GM18499 (cell line): ENCODE measurements around the gene CNTNAP5.

Source experiments
- ATAC-seq: cut with Tn5 transposase; IDR thresholded peaks from one replicate; pipeline ENCODE4 v1.9.1; 2021; ENCODE audit warnings: moderate number of reproducible peaks; ENCODE audit not compliant: insufficient read depth, unreplicated experiment

Gene CNTNAP5

DNA sequence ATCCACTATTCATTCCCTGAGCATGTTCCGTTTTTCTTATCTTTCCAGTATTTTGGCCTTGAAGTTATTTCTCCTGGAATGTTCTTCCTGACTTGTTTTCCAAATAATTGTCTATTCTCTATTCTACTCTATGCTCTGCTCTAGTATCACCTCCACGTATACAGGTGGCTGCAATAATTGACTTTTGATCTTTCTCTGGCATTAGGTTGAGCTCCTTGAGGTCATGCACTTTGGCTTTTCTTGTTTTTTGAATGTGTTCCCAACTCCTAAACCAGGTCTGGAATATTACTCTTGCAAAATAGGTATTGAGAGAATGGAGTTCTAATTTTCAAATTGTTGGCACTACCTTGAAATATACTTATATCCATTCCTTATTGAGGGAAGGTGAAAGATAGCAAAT lies 550.4 kb downstream of the CNTNAP5 start:
- ATAC-seq: no peak

DNA sequence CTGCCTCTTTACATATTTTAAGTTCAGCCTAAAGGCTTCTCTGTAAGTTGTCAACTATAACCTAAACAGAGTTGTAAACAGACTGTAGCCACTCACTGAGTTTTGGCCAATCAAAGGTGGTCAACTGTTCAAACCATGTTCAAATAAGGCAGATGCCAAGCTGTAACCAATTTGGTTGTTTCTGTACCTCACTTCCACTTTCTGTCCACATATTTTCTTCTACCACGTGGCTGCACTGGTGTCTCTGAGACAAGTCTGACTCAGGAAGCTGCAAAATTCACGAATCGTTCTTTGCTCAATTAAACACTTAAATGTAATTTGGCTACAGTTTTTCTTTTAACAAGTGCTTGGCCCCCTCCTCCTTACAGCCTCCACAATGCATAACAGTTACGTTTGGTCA lies 555.2 kb downstream of the CNTNAP5 start:
- no peak for ATAC-seq

DNA sequence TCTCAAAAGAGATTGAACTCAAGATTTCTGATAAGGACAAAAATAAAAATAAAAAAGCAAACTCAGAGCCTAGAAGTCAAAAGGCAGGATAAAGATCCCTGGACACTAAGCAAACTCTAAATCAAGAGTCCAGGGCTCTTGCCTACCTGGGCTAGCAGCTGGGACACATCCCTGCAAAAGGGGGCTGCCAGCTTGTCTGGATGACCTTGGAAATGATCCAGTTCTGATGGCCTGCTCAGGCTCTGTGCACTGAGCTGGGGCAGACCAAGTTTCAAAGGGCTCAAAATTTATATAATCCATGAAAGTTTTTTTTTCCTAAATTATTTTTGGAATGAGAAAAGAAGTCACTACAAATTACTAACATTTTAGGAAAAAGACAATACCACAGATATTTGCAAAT lies 557.3 kb downstream of the CNTNAP5 start:
- no peak for ATAC-seq

DNA sequence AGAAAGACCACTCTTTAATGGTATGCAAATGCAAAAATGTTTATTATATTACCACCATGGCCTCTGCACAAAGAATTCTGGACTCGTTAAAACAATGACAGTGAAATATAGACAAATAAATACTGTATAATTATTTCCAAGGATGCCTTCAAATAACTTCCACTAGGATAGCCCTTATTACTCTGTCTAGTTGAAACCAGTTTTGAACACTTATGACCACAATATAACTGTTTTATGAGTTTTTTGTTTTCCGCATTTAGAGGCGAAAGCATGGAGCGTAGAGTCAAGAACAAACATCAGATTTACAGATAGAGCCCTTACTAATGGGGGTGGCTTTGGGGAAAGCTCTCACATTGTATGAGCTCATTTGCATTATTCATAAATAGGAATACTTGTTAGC lies 559.5 kb downstream of the CNTNAP5 start:
- no peak for ATAC-seq

DNA sequence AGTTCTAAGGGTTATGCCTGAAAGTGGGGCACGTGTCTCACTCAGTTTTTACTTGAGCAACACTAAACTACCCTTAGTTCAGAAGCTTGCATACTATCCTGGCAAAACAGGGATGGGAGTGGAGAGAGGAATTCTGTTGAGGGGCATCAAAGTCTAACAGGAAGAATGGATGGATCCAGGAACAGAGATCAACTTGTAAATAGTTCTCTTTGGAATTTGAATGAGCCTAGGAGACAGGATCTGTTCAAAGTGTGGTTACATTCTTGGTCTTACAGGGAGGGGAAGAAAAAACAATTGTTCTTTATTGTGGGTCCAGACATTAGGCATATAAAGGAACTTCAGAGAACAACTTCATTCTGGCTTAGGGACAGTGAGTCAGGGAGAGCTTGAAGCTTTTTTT lies 560.2 kb downstream of the CNTNAP5 start:
- ATAC-seq: no peak

DNA sequence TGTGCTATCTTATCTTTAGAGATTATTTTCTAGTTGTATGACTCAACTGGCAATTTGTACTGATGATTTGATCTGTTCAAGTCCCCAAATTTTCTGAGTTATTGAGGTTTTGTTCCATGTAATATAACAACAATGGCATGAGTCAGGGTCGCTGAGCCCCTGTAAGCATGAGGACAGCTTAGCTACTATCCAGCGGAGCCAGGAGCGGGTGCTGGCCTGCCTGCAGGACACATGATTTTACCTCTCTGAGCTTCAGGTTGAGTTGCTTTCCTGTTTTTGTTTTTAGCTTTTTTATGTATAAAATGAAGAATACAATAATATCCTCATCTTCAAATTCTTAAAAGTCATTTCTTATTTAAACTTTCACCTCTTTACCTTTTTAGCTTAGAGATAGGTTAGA lies 561.1 kb downstream of the CNTNAP5 start:
- no peak for ATAC-seq

DNA sequence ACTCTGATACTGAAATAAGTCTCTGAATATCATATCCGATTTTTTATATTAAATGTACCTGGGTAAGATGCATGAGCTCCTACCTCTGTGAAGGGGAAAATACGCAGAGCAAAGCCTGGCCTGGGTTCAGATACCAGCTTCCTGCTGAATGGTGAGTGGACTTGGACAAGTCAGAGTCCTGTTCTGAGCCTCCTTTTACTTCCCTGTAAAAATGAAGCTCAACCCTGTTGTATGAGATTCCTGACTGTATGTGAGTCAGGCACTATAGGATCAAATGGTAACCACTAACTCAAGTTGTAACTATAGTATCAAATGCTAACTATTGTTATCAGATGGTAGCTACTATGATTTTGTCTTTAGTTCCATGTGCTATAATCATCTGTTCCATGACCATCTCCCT lies 561.7 kb downstream of the CNTNAP5 start:
- ATAC-seq: no peak

DNA sequence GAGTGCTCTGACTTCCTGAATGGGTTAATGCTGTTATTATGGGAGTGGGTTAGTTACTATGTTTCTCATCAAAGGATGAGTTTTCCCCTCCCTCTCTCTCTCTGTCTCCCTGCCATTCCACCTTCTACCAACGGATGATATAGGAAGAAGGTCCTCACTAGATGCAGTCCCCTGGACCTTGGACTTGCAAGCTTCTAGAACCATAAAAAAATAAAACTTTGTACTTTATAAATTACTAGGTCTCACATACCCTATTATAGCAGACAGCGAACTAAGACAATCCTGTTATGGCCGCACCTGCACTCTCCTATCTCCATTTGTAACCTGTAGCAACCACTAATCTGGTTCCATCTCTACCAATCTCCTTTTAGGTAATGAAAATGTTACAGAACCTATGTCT lies 564.9 kb downstream of the CNTNAP5 start:
- ATAC-seq: no peak

DNA sequence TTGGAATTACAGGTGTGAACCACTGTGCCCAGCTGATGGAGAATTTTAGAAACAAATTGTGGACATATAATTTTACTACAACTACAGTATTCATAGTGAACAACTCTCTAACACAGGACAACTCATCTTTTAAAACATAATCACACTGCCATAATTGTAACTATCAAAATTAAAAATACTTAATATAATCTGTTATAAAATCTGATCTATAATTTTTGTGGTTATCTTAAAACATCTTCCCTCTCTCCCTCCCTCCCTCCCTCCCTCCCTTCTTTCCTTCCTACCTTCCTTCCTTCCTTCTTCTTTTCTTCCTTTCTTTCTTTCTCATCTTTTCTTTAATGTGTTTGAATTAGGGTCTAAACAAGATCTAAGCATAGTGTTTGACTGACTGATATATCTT lies 577.7 kb downstream of the CNTNAP5 start:
- ATAC-seq: no peak

DNA sequence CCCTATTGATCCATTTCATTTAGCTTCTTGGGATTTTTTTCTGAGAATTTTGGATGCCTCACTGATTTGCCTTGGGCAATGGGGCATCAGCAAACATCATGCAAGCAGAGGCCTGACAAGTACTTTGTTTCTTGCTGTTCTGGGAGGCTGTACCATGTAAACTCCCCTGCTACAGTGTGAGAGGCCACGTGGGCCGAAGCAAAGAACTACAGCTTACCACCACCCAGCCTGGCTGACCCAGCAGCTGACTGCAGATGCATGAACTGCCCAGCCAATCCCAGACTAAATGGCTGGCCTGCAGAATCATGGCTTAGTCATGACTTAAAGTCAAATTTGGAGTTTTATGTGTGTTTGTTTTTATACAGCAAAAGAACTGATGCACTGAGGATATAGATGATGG lies 579.9 kb downstream of the CNTNAP5 start:
- no peak for ATAC-seq

DNA sequence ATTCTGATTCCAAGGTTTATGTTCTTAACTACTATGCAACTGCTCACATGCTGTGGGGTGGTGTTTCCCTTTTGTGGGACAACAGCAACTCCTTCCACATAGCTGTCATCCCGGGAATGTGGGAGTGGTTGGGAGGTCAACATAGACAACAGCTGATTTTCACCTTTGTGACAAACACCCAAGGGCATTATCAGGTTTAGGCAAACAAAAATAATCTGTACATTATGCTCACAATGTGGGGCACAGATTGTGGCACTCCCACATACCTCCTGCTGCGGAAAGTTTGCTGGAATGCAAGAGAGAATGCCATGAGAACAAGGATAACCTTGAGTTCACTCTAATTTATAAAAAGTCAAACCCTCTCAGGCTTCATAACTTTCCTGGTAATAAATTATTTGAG lies 582.6 kb downstream of the CNTNAP5 start:
- ATAC-seq: no peak

DNA sequence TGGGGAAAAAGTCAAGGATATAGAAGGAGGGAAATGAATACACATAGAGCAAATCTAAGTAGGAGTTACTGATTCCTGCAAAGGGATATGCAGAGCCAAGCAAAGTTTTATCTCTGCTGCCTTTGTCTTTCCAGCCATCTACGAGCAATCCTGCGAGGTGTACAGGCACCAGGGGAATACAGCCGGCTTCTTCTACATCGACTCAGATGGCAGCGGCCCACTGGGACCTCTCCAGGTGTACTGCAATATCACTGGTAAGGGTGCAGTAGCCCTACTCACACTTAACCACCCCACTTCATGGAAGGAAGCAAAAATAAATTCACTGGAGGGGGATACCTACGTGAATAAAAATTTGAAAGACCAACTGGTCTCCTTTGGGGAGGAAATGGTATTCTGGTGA lies 584.6 kb downstream of the CNTNAP5 start:
- no peak for ATAC-seq

DNA sequence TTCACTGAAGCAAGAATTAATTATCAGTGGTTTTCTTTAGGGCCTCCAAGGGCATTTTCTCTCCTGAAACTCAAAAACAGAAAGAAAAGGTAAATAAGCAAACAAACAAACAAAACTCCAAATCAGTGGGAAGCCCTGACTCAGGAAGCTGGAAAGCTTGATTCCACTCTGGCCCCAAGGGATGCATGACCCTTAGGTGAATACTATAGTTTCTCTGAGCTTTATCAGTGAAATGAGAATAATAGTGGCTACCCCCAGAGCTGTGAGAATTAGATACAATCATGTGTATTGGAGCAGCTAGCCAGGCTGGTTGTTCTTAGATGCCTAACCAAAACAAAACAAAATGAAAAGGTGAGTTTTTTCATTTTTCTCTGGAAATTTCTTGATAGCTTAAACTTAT lies 585.1 kb downstream of the CNTNAP5 start:
- ATAC-seq: no peak

DNA sequence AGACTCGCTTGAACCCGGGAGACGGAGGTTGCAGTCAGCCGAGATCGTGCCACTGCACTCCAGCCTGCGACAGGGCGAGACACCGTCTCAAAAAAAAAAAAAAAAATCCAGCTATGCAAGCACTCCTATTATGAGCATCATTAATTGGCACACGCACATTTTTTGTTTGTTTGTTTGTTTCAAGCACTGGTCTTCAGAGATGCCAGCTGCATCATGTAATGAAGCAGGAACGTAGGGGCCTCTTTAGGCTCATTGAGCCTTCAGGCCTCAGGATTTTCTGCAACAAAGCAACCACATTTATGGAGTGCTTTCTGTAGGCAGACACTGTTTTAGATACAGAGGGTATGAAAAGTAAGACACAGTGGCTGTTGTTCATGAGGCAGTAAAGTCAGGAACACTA lies 585.8 kb downstream of the CNTNAP5 start:
- no peak for ATAC-seq

DNA sequence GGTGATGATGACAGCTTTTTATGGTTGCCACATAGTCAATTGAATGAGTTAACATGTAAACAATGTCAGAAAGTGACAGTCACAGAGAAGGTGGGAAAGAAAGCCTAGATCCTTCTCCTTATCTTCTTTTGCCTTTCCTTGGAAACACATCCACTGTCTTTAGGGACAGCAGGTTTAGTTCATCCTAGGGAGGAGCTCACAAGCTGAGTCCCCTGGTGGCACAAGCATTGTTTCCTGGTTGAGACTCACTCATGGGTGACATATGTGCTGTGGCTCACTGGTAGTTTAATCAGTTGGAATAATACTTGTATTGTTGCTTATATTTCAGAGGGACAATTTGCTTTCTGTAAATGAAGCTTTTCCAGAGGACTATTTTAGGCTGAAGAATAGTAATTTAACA lies 598.5 kb downstream of the CNTNAP5 start:
- no peak for ATAC-seq

DNA sequence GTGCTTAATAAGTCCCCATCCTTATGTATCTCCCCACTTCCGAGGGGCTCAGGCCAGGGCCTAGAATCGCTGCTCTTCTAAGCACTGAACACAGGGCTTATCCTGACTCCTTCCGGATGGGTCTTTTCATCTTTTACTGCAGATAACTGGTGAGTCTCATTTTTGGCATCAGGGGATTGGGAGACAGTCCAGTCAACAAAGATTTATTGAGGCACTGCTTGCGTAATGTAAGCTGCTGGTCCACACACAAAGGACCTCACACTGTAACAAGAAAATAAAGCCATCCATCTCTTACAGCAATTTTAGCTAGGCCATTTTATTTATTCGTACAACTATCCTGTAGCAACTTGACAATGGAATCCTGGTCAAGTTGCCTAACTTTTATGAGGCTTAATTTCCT lies 600.5 kb downstream of the CNTNAP5 start:
- ATAC-seq: no peak

DNA sequence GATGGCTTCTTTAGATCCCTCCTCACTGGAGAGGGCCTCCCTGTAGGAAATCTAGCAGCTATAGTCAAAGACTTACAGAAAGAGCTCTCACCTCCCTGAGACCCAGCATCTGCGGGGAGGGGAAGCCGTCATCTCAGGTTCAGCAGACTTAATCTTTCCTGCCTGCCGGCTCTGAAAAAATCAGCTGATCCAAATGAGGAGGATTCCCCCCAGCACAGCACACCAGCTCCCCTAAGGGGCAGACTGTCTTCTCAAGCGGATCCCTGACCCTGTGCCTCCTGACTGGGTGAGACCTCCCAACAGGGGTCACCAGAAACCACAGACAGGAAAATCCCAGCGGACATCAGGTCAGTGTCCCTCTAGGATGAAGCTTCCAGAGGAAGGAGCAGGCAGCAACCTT lies 601.9 kb downstream of the CNTNAP5 start:
- no peak for ATAC-seq

DNA sequence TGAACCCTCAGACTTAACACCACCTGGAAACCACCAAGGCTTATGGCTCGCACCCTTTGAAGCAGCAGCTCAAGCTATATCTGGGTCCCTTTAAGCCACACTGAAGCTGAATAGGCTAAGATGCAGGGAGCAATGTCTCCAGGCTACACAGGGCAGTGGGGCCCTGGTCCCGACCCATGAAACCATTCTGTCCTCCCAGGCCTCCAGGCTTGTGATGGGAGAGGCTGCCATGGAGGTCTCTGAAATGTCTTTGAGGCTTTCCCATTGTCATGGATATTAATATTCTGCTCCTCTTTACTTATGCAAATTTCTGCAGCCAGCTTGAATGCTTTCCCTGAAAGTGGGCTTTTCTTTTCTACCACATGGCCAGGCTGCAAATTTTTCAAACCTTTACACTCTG lies 608.7 kb downstream of the CNTNAP5 start:
- ATAC-seq: no peak

DNA sequence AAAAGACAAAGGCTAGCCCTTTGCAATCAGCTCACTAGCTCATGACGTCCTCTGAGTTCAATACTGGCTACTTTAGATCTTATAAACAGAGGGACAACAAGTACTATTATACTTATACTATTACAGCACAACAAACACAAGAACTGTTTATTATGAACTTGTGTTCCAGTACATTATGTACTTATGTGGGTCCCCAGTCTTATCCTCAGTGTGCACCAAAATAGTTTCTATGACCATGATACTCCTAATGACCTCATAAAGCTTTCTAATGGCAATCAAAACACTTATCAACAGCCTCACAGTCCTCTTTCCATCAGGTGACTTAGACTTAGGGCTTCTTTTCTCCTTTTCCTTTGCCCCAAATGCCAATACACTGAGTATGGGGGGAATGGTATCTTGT lies 614.4 kb downstream of the CNTNAP5 start:
- no peak for ATAC-seq

DNA sequence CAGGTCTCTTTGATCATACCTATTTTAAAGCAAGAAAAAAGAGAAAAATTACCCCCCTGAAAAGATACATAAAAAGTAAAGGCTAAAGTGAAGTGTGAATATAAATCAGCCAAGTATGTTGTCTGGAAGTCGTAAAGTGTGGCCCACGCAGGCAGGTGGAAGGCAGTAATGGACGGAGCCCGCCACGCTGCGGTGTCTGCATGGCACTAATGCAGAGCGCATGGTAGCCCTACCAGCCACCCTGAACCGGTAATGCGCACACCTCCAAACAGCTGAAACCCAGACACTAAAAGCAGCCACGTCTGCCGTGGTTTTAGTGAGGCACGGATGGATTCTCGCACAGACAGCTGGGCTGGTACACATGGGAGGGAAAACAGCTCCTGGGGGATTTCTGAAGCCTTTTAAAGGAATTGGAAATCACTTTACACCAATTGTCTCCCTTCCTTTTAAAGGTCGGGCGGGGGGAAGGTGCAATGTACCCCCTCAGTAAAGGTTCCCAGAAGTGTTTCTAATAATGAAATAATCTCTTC lies 615.2 kb downstream of the CNTNAP5 start:
- ATAC-seq: no peak

DNA sequence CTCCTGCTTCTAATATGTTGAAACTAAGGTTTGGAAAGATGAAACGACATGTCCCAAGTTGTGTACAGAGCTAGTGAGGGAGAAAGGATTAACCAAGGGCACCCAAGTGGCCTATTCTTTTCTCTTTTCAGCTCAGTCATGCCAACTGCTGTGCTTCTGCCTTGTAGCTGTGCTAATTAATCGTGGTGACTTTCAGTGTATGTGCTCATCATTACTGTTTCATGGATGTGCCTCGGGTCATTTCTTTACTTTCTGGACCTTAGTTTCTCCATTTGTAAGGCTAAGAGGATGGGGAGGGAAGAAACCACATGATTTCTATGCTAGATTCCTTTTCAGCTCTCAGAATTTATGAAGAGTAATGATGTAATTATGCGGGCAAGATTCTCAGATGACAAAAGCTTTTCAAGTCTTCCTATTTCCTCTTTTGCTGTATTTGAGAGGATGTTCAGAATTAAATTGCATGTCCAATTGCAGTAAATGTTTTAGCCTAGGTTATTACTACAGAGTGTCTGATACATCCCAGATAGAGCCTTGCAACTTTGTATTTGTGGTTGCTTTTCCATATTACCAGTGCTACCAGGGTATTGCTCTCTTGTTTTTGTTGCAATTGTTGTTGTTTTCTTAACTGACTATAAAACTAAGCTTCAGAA lies 621.2 kb downstream of the CNTNAP5 start:
- no peak for ATAC-seq

DNA sequence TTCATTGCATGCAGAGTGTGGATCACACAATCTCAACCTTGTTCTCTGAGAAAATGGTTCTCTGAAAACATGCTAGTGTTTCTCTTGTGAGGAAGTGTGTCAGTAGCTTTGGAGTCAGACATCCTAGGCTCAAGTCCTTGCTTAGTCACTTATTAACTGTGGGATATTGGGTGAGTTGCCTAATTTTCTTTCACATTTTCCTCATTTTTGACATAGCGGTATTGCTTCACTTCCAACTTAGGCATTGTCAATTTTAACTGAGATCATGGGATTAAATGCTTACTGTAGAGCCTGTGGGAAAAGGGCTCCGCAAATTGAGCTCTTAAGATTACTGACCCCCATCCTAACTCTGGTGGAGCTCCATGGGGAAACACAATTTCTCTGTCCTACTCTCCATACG lies 622.2 kb downstream of the CNTNAP5 start:
- ATAC-seq: no peak

DNA sequence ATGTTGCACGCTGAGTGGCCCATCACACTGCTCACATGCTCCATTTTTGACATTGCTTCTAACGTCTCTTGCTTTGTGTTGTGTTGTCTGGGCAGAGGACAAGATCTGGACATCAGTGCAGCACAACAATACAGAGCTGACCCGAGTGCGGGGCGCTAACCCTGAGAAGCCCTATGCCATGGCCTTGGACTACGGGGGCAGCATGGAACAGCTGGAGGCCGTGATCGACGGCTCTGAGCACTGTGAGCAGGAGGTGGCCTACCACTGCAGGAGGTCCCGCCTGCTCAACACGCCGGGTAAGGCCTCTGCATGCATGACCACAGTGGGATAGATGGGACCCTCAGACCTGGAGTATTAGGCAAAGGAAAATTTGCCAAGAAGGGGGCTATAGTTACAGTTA lies 622.6 kb downstream of the CNTNAP5 start:
- ATAC-seq: no peak
